MM.1S (cell line): ENCODE results near the gene CYP2A6.

Experiments used
- EZH2 ChIP-seq: fragments of 300-600 bp; sonication (generic); optimal IDR thresholded peaks from 2 replicates; pipeline ENCODE3; 2017; ENCODE audit warnings: low read depth, mild to moderate bottlenecking, antibody characterized with exemption, low read length, mixed read lengths
- EZH2phosphoT487 ChIP-seq: fragments of 300-600 bp; sonication (generic); IDR thresholded peaks from 2 replicates; pipeline ENCODE4 v1.6.1; 2018; ENCODE audit warnings: antibody characterized with exemption, low read length
- TF ChIP-seq, protein P1 (sequence below): fragments of 300-600 bp; sonication (generic); IDR thresholded peaks from 2 replicates; pipeline ENCODE4 v1.5.1; 2016; ENCODE audit warnings: antibody characterized with exemption, low read length, mixed read lengths

DNA sequence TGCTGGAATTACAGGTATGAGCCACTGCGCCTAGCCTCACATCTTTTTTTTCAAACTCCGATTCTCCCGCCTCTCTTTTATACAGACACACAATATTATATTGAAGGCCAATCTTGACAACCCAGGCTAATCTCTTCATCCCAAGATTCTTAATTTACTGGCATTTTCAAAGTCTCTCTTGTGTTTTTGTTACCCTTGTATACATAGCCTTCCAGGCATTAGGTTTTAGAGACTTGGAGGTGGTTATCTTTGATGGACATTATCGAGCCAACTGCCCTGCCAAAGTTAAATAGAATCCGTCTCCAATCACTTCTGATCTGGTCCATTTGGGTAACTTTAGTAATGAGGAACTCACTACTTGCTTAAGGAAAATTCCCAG, 46.2 kb upstream of the CYP2A6 start:
- TF ChIP-seq, protein P1, sequence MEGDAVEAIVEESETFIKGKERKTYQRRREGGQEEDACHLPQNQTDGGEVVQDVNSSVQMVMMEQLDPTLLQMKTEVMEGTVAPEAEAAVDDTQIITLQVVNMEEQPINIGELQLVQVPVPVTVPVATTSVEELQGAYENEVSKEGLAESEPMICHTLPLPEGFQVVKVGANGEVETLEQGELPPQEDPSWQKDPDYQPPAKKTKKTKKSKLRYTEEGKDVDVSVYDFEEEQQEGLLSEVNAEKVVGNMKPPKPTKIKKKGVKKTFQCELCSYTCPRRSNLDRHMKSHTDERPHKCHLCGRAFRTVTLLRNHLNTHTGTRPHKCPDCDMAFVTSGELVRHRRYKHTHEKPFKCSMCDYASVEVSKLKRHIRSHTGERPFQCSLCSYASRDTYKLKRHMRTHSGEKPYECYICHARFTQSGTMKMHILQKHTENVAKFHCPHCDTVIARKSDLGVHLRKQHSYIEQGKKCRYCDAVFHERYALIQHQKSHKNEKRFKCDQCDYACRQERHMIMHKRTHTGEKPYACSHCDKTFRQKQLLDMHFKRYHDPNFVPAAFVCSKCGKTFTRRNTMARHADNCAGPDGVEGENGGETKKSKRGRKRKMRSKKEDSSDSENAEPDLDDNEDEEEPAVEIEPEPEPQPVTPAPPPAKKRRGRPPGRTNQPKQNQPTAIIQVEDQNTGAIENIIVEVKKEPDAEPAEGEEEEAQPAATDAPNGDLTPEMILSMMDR: no peak
- TF ChIP-seq EZH2 (no peak), EZH2phosphoT487 (no peak)
